K562 (cell line): ENCODE measurements around the gene GZMM. TPM values are rescaled to one million over a fixed set of nuclear protein-coding genes. Genes with fewer than 3 reads are reported as not detected.

Experiments
- AFF4 ChIP-seq: sonication (generic); formaldehyde crosslinking; IDR thresholded peaks from 2 replicates; pipeline ENCODE4 v1.8.0; 2023; ENCODE audit warnings: mild to moderate bottlenecking, missing genetic modification reagents
- ATF1 ChIP-seq, 2 experiments: fragments of 450-650 bp in 1 of 2; IDR thresholded peaks; 2 replicates each; pipeline ENCODE4 v1.6.1; 2016; ENCODE audit warnings: missing compliant biosample characterization in 1 of 2, missing genetic modification characterization in 1 of 2
- FOXP4 ChIP-seq: sonication (generic); formaldehyde crosslinking; IDR thresholded peaks from 2 replicates; pipeline ENCODE4 v1.8.0; 2022; ENCODE audit warnings: mild to moderate bottlenecking, missing genetic modification reagents, borderline replicate concordance
- L3MBTL2 ChIP-seq: fragments of 450-650 bp; IDR thresholded peaks from 2 replicates; pipeline ENCODE4 v1.6.1; 2016; ENCODE audit warnings: mild to moderate bottlenecking, moderate library complexity
- MED1 ChIP-seq: sonication (generic); formaldehyde crosslinking; IDR thresholded peaks from 2 replicates; pipeline ENCODE4 v1.8.1; 2023; ENCODE audit warnings: missing genetic modification reagents, borderline replicate concordance
- PHTF2 ChIP-seq: fragments of 250-450 bp; sonication (Bioruptor Pico); IDR thresholded peaks from 2 replicates; pipeline ENCODE4 v1.5.0; 2021; ENCODE audit warnings: mild to moderate bottlenecking
- RAD51 ChIP-seq: fragments of 450-650 bp; IDR thresholded peaks from 2 replicates; pipeline ENCODE4 v1.7.1; 2016; ENCODE audit warnings: low read depth, mild to moderate bottlenecking, borderline replicate concordance
- THAP7 ChIP-seq: fragments of 250-450 bp; sonication (Bioruptor Pico); IDR thresholded peaks from 2 replicates; pipeline ENCODE4 v1.5.0; 2021
- ZNF511 ChIP-seq: sonication (generic); formaldehyde crosslinking; IDR thresholded peaks from 2 replicates; pipeline ENCODE4 v1.8.0; 2022; ENCODE audit warnings: mild to moderate bottlenecking, missing genetic modification reagents
- ZNF561 ChIP-seq: fragments of 450-650 bp; formaldehyde crosslinking; conservative IDR thresholded peaks from 2 replicates; pipeline ENCODE4 v1.4.0; 2020; ENCODE audit warnings: mild to moderate bottlenecking, moderate library complexity
- polyA plus RNA-seq, 8 experiments: library from polyadenylated mRNA; depleted of rRNA in 4 of 8; stranded (reverse) in 5 of 8; unstranded in 3 of 8; fragments of >200 nt; fragmentation: Nextera tagmentation in 2 of 8; fragmentation: Illumina TruSeq in 1 of 8; extraction: Ambion mirVana in 2 of 8; extraction: Trizol in 1 of 8; gene quantifications; 2 replicates each; pipeline versions ENCODE4 v1.2.1 to v1.2.3, GENCODE V29; 2011 to 2014; ENCODE audit warnings: inconsistent platforms in 1 of 8, missing spikeins in 1 of 8
- total RNA-seq, 7 experiments: library from RNA; depleted of rRNA in 6 of 7; stranded (reverse); fragments of >200 nt in 6 of 7; fragmentation: Illumina TruSeq in 2 of 7; extraction: Trizol in 2 of 7; gene quantifications; 2 replicates each; pipeline versions ENCODE4 v1.2.1 to v1.2.3, GENCODE V29; 2011 to 2021; ENCODE audit warnings: low replicate concordance in 1 of 7

The GZMM gene
- total and polyA plus RNA-seq, 9 of the 15 experiments (the other 6 are each of a cell fraction or from before 2014, with no cell fraction given) = 0.08 to 2.6 (median 0.70) TPM; not detected in 2

GRCh38 chr19:533364-534058, 10.3 kb upstream of the GZMM start (continued):
- no peak for TF ChIP-seq PHTF2 (CRISPR knock-in tag)
- no peak for TF ChIP-seq RAD51
- no peak for TF ChIP-seq FOXP4 (CRISPR knock-in tag)
- TF ChIP-seq ZNF511 = no peak
- TF ChIP-seq ATF1 (CRISPR knock-in tag; IDR thresholded peaks at IDR 0.05) = no peak
- TF ChIP-seq ATF1 (tag; IDR thresholded peaks at IDR 0.05) = 0 out of 2 replicates have a peak, but pooled peaks have one; percentile 39
- no peak for TF ChIP-seq MED1 (CRISPR knock-in tag)
- TF ChIP-seq ZNF561 (CRISPR knock-in tag) = no peak
- TF ChIP-seq L3MBTL2 = 0 out of 2 replicates have a peak, but pooled peaks have one; percentile 9
- TF ChIP-seq THAP7 (CRISPR knock-in tag) = no peak
- TF ChIP-seq AFF4 (CRISPR knock-in tag) = 0 out of 2 replicates have a peak, but pooled peaks have one; percentile 54
- TF ChIP-seq, all 486 proteins: peak for 4
